ENCODE results near the gene LRRFIP1.
"Not testable (repeated sequence)": the region's sequence is repeated elsewhere in the genome, so short reads cannot be mapped to it uniquely, and the experiment has no call there.

The LRRFIP1 gene

GRCh38 chr2:237627441-237628246 is at the start of gene LRRFIP1:
Gene LRRFIP1 (plus strand): TSS chr2:237627587. CDS start chr2:237627645, 58 bp downstream.
- DNase-seq: no peak

GRCh38 chr2:237577956-237578870 is 49.2 kb upstream of the LRRFIP1 start:
- DNase-seq: no peak

- DNase-seq: no peak
Measured at GRCh38 chr2:237581326-237581725, 46.1 kb upstream of the LRRFIP1 start.

- no peak for DNase-seq
Measured at GRCh38 chr2:237581751-237582746, 45.3 kb upstream of the LRRFIP1 start.

GRCh38 chr2:237583385-237584295 is 43.7 kb upstream of the LRRFIP1 start:
- DNase-seq: no peak

- no peak for DNase-seq
Measured at GRCh38 chr2:237585590-237586221, 41.7 kb upstream of the LRRFIP1 start.

GRCh38 chr2:237588044-237588696 is 39.2 kb upstream of the LRRFIP1 start:
- DNase-seq: no peak

- no peak for DNase-seq
Measured at GRCh38 chr2:237590272-237591140, 36.9 kb upstream of the LRRFIP1 start, which contains the start of gene RAB17. Gene RAB17 (minus strand): TSS chr2:237590734. CDS start chr2:237586154, 4,580 bp downstream.

GRCh38 chr2:237591141-237591881 is 36.1 kb upstream of the LRRFIP1 start:
- no peak for DNase-seq

GRCh38 chr2:237592425-237592980 is 34.9 kb upstream of the LRRFIP1 start:
- no peak for DNase-seq

GRCh38 chr2:237593036-237593435 is 34.4 kb upstream of the LRRFIP1 start:
- no peak for DNase-seq

- DNase-seq: peak; percentile 63
Measured at GRCh38 chr2:237593596-237594320, 33.6 kb upstream of the LRRFIP1 start.

- DNase-seq: no peak
Measured at GRCh38 chr2:237594514-237594871, 32.9 kb upstream of the LRRFIP1 start.

- not testable (repeated sequence) for DNase-seq
Measured at GRCh38 chr2:237595829-237596519, 31.4 kb upstream of the LRRFIP1 start.

GRCh38 chr2:237596520-237597195 is 30.7 kb upstream of the LRRFIP1 start:
- no peak for DNase-seq

Measured in NCI-H2171 (cell line).